ENCODE measurements around the gene KIAA0825.

The KIAA0825 gene

DNA sequence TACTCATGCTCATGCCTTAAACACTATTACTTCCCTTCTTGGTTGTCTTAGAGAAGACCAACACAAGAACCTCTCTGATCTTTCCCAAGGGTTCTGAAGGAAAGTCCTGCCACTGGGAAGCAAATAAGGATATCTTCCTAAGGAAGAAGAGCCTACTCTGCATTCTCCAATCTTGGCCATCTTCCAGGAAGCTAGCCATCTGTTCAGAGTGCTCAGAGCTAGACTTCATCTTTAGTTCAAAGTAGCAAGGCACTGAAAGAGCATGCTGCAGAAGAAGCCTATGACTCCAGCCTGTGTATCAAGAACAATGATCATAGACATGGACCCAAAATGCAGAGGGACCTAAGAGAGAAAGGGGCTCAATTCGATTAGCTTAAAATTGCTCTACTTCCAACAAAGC is 114.7 kb downstream of the KIAA0825 start:
- no peaks in the 10 kb centered on the region for H3K27me3 ChIP-seq (ENCODE audit: control insufficient read depth, insufficient read depth, low read length)
- H3K79me2 ChIP-seq = no peaks in the 10 kb centered on the region
- no peak overlapping the region for H3K9ac ChIP-seq
- TF ChIP-seq, protein P1, sequence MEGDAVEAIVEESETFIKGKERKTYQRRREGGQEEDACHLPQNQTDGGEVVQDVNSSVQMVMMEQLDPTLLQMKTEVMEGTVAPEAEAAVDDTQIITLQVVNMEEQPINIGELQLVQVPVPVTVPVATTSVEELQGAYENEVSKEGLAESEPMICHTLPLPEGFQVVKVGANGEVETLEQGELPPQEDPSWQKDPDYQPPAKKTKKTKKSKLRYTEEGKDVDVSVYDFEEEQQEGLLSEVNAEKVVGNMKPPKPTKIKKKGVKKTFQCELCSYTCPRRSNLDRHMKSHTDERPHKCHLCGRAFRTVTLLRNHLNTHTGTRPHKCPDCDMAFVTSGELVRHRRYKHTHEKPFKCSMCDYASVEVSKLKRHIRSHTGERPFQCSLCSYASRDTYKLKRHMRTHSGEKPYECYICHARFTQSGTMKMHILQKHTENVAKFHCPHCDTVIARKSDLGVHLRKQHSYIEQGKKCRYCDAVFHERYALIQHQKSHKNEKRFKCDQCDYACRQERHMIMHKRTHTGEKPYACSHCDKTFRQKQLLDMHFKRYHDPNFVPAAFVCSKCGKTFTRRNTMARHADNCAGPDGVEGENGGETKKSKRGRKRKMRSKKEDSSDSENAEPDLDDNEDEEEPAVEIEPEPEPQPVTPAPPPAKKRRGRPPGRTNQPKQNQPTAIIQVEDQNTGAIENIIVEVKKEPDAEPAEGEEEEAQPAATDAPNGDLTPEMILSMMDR (IDR thresholded peaks at IDR 0.05) = no peak
- no peak overlapping the region for H3K27ac ChIP-seq
- no peak overlapping the region for H3K4me2 ChIP-seq (ENCODE audit: low read length)
- H3K9me3 ChIP-seq (ENCODE audit: control insufficient read depth, low read length) = no peaks in the 10 kb centered on the region
- no peak overlapping the region for H3K4me3 ChIP-seq (ENCODE audit: low read depth, low read length)
- no peaks in the 10 kb centered on the region for H3K36me3 ChIP-seq (ENCODE audit: control insufficient read depth, insufficient read depth, low read length)
- peaks cover 8% of the 10 kb centered on the region for H3K4me1 ChIP-seq
- no peak overlapping the region for H2AFZ ChIP-seq

DNA sequence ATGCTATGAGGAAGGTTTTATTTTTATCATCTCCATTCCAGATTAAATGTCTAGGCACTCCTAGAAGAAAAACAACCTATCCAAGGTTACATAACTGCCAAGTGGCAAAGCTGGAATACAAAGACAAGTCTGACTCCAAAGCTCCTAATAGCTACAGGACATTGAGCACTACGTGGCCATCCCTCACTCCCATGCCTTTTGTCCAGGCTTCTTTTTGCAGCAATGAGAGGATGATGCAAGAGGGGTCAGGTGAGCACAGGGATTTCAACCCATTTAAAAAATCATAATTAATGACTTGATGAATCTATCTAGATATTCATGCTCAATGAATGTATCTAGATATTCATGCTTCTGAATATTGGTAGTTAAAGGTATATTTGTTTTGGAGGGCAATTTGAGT is 117.0 kb downstream of the KIAA0825 start:
- Histone ChIP-seq H3K9ac (no peak overlapping the region), H3K4me1 (peaks cover 5% of the 10 kb centered on the region), H2AFZ (no peak overlapping the region), H3K36me3 (ENCODE audit: control insufficient read depth, insufficient read depth, low read length) (no peaks in the 10 kb centered on the region), H3K4me3 (ENCODE audit: low read depth, low read length) (no peak overlapping the region), H3K9me3 (ENCODE audit: control insufficient read depth, low read length) (no peaks in the 10 kb centered on the region), H3K4me2 (ENCODE audit: low read length) (no peak overlapping the region), H3K27me3 (ENCODE audit: control insufficient read depth, insufficient read depth, low read length) (no peaks in the 10 kb centered on the region), H3K79me2 (no peaks in the 10 kb centered on the region), H3K27ac (no peak overlapping the region)
- TF ChIP-seq, protein P1 (IDR thresholded peaks at IDR 0.05) = no peak

DNA sequence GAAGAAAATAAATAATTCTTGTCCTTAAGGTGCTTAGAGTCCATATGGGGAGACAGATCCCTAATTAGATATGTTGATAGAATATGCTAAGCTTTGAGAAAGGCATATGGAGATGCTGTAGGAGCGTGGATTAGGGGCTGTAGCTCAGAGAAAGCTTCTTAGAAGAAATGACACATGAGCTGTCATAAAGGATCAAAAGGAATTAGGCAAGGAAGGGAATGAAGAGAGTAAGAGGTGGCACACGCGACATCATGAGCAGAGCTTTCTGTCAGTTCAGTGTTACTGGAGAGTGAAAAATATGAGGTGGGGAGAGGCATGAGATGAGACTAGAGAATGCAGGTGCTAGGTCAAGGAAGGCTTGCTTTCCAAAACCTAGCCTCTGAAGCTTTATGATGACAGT is 118.6 kb downstream of the KIAA0825 start:
- Histone ChIP-seq H3K79me2 (no peaks in the 10 kb centered on the region), H3K27me3 (ENCODE audit: control insufficient read depth, insufficient read depth, low read length) (no peaks in the 10 kb centered on the region), H3K4me3 (ENCODE audit: low read depth, low read length) (no peak overlapping the region), H3K9me3 (ENCODE audit: control insufficient read depth, low read length) (no peaks in the 10 kb centered on the region), H3K4me2 (ENCODE audit: low read length) (no peak overlapping the region), H3K9ac (no peak overlapping the region), H3K36me3 (ENCODE audit: control insufficient read depth, insufficient read depth, low read length) (no peaks in the 10 kb centered on the region), H3K27ac (no peak overlapping the region), H3K4me1 (peaks cover 5% of the 10 kb centered on the region), H2AFZ (no peak overlapping the region)
- TF ChIP-seq, protein P1 (IDR thresholded peaks at IDR 0.05) = no peak

DNA sequence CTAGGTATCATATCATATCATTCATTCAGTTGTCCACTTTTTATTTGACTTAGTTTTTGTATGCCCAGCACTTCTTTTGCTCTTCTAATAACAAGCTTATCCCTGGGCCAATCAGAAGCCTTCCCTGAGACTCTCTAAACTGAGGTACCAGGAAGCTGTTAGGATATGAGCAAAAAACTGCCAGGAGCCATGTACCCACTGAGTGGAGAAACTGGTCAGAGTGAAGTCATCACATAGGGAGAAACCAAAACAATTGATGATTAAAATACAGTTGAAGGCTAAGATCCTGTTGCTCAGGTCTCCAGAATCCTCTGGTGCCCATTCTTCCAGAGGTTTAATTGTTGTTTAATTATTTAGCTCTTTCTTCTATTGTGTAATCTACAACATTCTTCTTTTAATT is 120.2 kb downstream of the KIAA0825 start:
- no peaks in the 10 kb centered on the region for H3K4me1 ChIP-seq
- H3K27ac ChIP-seq = no peak overlapping the region
- no peaks in the 10 kb centered on the region for H3K36me3 ChIP-seq (ENCODE audit: control insufficient read depth, insufficient read depth, low read length)
- no peak overlapping the region for H3K4me2 ChIP-seq (ENCODE audit: low read length)
- no peaks in the 10 kb centered on the region for H3K9me3 ChIP-seq (ENCODE audit: control insufficient read depth, low read length)
- H3K9ac ChIP-seq = no peak overlapping the region
- no peaks in the 10 kb centered on the region for H3K27me3 ChIP-seq (ENCODE audit: control insufficient read depth, insufficient read depth, low read length)
- H2AFZ ChIP-seq = no peak overlapping the region
- no peak overlapping the region for H3K4me3 ChIP-seq (ENCODE audit: low read depth, low read length)
- H3K79me2 ChIP-seq = no peaks in the 10 kb centered on the region
- TF ChIP-seq, protein P1 (IDR thresholded peaks at IDR 0.05) = no peak

DNA sequence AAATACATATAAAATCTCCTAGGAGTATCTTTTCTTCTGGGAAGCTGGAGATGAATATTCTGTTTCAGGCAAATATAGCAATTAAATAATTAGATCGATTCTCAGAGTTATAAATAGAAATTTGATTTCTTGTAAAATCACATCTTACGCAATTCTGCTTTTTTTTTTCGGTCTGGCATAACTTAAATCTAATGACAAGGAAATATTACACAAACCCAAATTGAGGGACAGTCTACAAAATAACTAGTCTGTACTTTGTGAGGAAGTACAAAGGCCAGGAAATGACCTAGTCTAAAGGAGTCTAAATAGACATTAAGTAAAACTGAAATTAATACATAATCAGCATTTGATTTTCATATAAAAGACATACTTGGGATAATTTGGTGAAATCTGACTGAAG is 133.3 kb downstream of the KIAA0825 start:
- H3K9me3 ChIP-seq (ENCODE audit: control insufficient read depth, low read length) = no peaks in the 10 kb centered on the region
- TF ChIP-seq, protein P1 (IDR thresholded peaks at IDR 0.05) = no peak
- H3K9ac ChIP-seq = no peak overlapping the region
- H3K27me3 ChIP-seq (ENCODE audit: control insufficient read depth, insufficient read depth, low read length) = no peaks in the 10 kb centered on the region
- no peak overlapping the region for H3K27ac ChIP-seq
- no peak overlapping the region for H3K4me2 ChIP-seq (ENCODE audit: low read length)
- H3K4me1 ChIP-seq = no peaks in the 10 kb centered on the region
- no peaks in the 10 kb centered on the region for H3K36me3 ChIP-seq (ENCODE audit: control insufficient read depth, insufficient read depth, low read length)
- no peaks in the 10 kb centered on the region for H3K79me2 ChIP-seq
- no peak overlapping the region for H3K4me3 ChIP-seq (ENCODE audit: low read depth, low read length)
- H2AFZ ChIP-seq = no peak overlapping the region
